GM12864 (cell line): Measurements from ENCODE around the gene FHOD3.

Experiments
- DNase-seq: peaks from one replicate; pipeline ENCODE4 v3.0.0-alpha.2; 2011; ENCODE audit warnings: low read depth
- H3K4me3 ChIP-seq: 2 replicates; pipeline ENCODE4 v1.5.1; 2011; ENCODE audit warnings: mild to moderate bottlenecking, low read depth, low read length, control low read depth
- CTCF ChIP-seq: IDR thresholded peaks from 2 replicates; pipeline ENCODE4 v1.5.1; 2011; ENCODE audit warnings: low read depth, mild to moderate bottlenecking, moderate library complexity, low read length, control low read depth, inconsistent platforms; ENCODE audit errors: missing control alignments

Gene FHOD3

DNA sequence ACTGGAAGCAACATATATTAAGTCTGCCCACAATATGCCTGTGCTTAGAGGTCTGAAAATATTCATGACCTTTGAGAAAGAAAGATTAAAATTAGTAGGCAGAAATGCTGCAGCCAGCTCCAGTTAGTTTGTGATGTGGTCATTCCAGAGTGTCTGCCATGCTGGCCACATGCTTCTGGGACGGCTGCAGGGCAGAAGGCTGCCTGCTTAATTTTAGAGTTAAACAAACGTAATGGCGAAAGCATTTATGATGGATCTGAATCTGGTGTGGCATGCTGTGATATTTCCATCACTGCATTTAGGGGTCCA lies 95.4 kb downstream of the FHOD3 start:
- no peak overlapping the region for H3K4me3 ChIP-seq
- TF ChIP-seq CTCF: no peak
- DNase-seq: no peak

DNA sequence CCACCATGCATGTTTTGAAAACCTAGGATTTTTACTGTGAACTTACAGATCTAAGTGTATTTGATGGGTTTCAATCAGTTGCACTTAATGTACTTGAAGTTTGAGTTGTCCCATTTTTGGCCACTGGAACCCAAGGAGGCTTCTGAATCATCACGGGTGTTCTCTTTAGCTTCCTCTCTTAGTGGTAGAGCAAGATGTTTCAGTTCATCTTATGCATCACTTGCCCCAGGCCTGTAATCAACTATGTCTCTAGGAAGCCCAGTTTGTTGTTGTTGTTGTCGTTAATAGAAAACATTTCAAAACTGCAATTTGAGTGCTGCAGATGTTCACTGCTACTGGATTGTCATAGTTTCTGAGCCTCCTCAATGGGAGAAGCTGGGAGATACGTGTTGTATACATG lies 97.0 kb downstream of the FHOD3 start:
- no peak overlapping the region for H3K4me3 ChIP-seq
- DNase-seq: no peak
- no peak for TF ChIP-seq CTCF

DNA sequence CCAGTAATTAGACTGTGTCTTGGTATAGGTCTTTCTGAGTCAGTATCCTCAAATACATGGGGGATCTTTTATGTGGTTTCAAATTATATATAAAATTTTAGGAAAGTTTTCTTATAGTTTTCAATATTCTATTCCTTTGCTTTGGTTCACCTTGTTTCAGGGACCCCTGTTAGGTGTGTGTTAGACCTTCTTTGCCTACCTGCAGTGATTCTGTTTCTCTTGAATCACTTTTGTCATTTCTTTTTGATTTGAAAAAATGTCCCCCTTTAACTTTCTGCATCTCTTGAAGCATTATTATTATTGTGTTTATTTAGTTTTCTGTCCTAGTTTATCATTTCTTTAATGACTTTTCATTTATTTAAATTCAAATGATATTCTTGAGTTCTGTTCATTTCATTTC lies 98.7 kb downstream of the FHOD3 start:
- H3K4me3 ChIP-seq: no peak overlapping the region
- no peak for TF ChIP-seq CTCF
- DNase-seq: no peak

DNA sequence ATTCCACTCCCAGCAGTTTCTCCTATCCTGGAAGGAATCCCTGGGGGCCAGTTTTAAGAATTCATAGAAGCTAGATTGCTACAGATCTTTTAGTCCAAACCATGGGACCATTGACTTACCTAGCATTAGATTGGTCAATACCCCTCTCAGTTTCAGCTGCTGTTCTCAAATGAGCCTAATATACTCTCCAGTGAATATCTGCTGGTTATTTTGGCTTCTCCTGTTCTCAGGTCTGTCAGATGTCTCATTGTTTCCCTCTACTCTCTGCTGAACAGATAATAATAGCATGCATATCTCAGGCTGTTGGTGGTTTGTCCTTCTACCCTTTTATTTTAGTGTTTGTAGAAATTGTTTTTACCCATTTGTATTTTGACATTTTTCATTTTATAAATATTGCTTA lies 99.5 kb downstream of the FHOD3 start:
- TF ChIP-seq CTCF: no peak
- DNase-seq: no peak
- H3K4me3 ChIP-seq: no peak overlapping the region

- TF ChIP-seq CTCF: no peak
- no peak for DNase-seq
- no peak overlapping the region for H3K4me3 ChIP-seq
Observed at GRCh38 chr18:36398419-36398818, 100.9 kb downstream of the FHOD3 start.

DNA sequence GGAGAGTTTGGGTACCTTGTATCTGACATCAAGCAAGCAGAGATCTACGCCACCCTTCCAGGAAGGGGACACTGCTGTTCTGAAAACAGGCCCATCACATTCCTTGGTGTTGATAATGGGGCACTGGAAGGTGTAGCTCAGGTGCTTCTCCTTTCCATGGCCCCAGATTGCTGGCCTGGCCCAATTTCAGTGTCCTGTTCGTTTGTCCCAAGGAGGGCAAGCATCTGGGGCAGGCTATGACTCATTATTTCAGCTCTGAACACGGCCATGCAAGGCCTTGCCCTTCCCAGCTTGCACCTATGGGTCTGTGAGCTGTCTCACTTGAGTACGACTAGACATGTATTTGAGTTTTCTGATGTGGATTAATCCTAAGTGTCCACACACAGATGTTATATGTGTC lies 101.5 kb downstream of the FHOD3 start:
- no peak for DNase-seq

DNA sequence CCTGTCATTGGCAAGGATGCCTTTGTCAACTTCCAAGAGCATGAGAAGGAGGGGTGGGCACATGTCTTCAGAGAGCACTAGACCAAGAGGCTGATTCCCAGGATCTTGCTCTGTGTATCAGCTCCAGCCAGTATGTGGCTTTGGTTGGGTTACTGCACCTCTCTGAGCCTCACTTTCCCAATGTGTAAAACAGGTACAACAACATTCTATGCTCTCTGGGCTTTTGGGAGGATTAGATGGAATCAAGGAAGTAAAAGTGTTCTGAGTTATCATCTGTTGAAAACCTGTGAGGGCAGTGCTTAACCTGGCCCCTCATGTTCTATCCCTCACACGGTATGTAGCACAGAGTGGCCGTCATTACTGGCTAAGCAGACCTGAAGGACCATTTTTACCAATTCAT lies 103.9 kb downstream of the FHOD3 start:
- TF ChIP-seq CTCF: no peak
- DNase-seq: no peak
- H3K4me3 ChIP-seq: no peak overlapping the region

More for the DNA sequence above, 101.5 kb downstream of the FHOD3 start:
- TF ChIP-seq CTCF: no peak
- H3K4me3 ChIP-seq: no peak overlapping the region
